ENCODE results near the gene SH2D7. TPM values are rescaled to one million over a fixed set of nuclear protein-coding genes. Genes with fewer than 3 reads are reported as not detected.

The SH2D7 gene
- total RNA-seq, 2 donors from 2014 or later = not detected

DNA sequence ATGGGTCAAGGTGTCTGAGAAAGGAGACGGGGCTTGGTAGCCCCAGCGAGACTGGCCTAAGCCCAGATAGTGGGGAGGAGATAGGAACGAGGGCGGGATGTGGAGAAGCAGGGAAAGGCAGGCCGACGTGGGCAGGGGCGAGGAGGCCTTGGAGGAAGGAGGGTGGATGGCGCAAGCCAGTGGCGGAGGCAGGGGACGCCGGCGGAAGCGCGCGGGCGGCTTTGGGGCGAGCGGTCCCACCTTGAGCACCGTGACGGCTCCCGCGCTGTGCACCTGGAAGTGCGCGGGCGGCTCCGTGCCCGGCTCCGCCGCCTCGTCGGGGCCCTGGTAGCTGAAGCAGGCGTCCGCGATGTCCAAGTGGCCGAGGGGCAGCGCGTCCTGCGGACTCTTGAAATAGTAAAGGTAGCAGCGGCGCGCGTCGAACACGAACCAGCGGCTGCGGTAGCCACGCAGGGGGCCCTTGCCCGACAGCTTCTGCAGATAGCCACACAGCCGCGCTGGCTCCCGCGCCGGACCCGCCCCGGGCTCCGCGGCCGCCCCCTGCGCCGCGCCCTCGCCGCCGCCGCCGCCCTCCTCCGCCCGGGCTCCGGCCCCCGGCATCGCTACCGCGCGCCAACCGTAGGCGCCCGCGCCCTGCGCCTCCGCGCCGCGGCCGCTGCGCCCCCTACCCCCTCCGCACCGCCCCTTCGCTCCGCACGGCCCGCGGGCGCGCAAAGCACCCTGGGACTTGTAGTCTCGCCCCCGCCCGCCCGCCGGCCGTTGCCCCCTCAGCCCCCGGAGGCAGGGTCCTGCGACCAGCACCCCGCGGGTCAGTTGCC is 15.1 kb upstream of the SH2D7 start, which contains the start of gene TBC1D2B:
TBC1D2B (minus strand) TSS at position 659 of the 818 bp plus-strand sequence; CDS start at position 600, 59 bp downstream.
- Mint-ChIP-seq H3K27ac (peak within 1 kb of the TSS; percentile 88), H3K4me1 (peaks cover 36% of the 10 kb centered on the region), H3K36me3 (ENCODE audit: low read depth) (peaks cover 4% of the 10 kb centered on the region), H3K4me3 (peak within 1 kb of the TSS; percentile 100), H3K27me3 (no peaks in the 10 kb centered on the region)
- H3K9me3 ChIP-seq (ENCODE audit: control insufficient read depth, low read length, poor library complexity, severe bottlenecking) = no peaks in the 10 kb centered on the region
- peak; percentile 57 to 73 (median 68) for DNase-seq
- peak; percentile 87 for ATAC-seq

DNA sequence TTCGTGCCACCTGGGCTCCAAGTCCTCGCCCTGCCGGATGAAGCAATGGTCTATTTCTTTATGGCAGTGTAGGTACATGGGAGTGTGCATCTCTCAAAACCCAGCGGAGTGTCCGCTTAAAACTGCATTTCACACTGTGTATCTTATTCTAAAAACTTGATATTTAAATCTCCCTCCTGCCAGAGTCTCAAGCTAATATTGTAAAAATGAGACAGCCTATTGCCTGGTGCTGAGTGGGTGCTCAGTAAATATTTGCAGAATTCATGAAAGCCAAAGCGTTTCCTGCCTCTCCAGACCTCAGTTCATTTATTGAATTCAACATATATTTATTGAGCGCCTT is 14.5 kb upstream of the SH2D7 start:
- peaks cover 31% of the 10 kb centered on the region for H3K4me1 Mint-ChIP-seq
- H3K4me3 Mint-ChIP-seq = peak overlapping the region; percentile 100
- no peaks in the 10 kb centered on the region for H3K9me3 ChIP-seq (ENCODE audit: control insufficient read depth, low read length, poor library complexity, severe bottlenecking)
- ATAC-seq = peak; percentile 22
- H3K27me3 Mint-ChIP-seq = no peaks in the 10 kb centered on the region
- H3K36me3 Mint-ChIP-seq (ENCODE audit: low read depth) = peaks cover 4% of the 10 kb centered on the region
- no peak for DNase-seq
- H3K27ac Mint-ChIP-seq = peak overlapping the region; percentile 88

DNA sequence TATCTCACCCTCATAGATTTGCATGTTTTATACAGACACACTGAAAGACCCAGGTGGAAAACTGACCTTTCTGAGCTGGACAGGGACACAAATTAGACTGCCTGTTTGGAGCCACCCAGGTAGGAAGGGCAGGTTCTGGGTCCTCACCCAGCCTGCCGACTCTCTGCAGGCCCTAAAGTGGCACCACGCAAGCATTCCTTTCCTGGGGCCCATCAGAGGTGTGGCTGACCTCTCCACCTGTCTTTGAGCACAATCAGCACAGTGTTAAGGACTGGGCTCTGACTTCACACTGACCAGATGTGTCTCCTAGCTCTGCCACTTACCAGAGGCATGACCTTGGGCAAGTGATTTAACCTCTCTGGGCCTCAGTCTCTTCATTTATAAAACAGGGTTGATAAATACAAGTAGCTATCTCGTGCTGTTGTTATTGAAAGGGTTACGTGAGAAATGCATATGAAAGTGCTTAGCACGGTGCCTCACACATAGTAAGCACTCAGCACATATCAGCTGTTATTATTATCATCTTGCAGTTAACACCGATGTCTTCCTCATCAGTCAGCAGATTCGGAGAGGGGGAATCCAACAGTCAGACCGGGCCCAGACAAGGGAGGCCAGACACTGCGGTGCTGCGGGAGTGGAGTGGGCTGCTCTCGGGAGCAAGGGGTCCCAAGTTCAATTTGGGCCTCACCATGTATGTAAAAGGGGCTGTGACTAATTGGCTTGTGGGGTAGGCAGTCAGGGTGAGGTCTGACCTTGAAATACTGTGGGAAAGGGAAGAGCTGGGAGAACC is 12.9 kb upstream of the SH2D7 start:
- ATAC-seq (no peak), DNase-seq (no peak)
- peaks cover 21% of the 10 kb centered on the region for H3K4me1 Mint-ChIP-seq
- peaks cover 4% of the 10 kb centered on the region for H3K36me3 Mint-ChIP-seq (ENCODE audit: low read depth)
- no peaks in the 10 kb centered on the region for H3K9me3 ChIP-seq (ENCODE audit: control insufficient read depth, low read length, poor library complexity, severe bottlenecking)
- H3K27me3 Mint-ChIP-seq = no peaks in the 10 kb centered on the region
- H3K27ac Mint-ChIP-seq = peak overlapping the region; percentile 9
- H3K4me3 Mint-ChIP-seq = peak overlapping the region; percentile 2

DNA sequence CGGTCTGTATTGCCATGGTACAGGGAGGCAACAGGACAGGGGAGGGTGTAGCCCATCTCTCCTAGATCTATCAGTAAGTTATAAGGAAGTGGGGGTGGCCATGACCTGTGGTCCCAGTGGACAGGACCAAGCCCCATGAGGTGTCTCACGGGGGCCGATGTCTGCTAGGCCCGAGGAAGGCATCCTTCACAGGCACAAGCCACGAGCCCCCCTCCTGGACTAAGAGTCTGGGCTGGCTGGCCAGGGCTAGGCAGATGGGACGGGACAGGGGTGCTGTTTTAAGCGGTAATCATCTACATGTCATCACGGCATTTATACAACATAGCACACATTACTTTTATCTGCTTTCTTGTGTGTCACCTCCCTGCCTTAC is 12.3 kb upstream of the SH2D7 start:
- Mint-ChIP-seq H3K27ac (peak overlapping the region; percentile 9), H3K36me3 (ENCODE audit: low read depth) (peaks cover 4% of the 10 kb centered on the region), H3K4me1 (peaks cover 17% of the 10 kb centered on the region), H3K4me3 (no peak overlapping the region), H3K27me3 (no peaks in the 10 kb centered on the region)
- no peak for ATAC-seq
- H3K9me3 ChIP-seq (ENCODE audit: control insufficient read depth, low read length, poor library complexity, severe bottlenecking) = no peaks in the 10 kb centered on the region
- no peak for DNase-seq

DNA sequence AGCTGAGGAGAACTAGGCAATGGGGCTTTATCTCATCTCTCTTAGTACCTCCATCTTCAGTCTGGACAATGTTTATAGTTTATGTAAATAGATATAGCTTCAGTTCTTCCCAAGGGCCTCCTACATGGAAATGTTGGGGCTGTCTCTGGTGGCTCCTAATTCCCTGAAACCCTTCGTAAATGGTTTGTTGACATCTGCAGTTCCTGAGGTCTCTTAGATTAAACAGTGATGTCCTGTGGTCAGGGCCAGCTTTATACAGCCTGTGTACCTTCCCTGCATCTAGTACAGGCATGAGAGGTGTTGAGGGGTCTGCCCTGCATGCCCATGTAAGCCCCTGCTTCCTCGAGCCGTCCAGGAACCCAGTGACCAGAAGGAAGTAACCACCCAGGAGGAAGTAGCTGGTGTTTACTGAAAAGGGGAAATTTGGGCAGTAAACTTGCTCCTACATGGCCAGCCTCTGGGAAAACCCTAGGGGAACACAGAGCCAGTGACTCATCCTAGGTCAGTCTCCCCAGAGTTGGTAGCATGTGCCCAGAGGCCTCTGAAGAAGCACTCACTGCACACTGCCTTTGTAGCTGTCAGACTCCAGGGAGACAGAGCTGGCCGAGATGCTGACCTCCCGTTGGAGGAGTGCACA is 10.1 kb upstream of the SH2D7 start:
- Mint-ChIP-seq H3K27me3 (no peaks in the 10 kb centered on the region), H3K4me1 (peaks cover 8% of the 10 kb centered on the region), H3K27ac (no peak overlapping the region), H3K36me3 (ENCODE audit: low read depth) (no peaks in the 10 kb centered on the region), H3K4me3 (no peak overlapping the region)
- ATAC-seq = no peak
- no peaks in the 10 kb centered on the region for H3K9me3 ChIP-seq (ENCODE audit: control insufficient read depth, low read length, poor library complexity, severe bottlenecking)
- no peak for DNase-seq

DNA sequence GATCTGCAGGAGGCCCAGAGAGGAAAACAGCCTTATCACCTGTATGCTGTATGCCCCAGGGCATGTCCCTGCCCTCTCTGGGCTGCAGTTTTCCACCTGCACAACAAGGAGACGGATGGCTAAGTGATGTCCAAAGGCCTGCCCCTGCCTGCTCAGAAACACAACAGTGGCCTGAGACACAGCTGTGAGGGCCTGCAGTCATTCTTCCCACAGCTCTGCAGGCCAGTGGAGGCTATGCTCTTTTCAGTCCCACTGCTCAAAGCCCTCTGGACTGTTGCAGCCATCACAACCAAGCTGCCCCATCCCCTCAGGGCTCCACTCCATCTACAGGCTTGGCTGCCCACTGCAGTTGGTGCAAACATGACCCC is 9.6 kb upstream of the SH2D7 start:
- no peak for DNase-seq
- H3K4me1 Mint-ChIP-seq = peaks cover 8% of the 10 kb centered on the region
- H3K27ac Mint-ChIP-seq = no peak overlapping the region

DNA sequence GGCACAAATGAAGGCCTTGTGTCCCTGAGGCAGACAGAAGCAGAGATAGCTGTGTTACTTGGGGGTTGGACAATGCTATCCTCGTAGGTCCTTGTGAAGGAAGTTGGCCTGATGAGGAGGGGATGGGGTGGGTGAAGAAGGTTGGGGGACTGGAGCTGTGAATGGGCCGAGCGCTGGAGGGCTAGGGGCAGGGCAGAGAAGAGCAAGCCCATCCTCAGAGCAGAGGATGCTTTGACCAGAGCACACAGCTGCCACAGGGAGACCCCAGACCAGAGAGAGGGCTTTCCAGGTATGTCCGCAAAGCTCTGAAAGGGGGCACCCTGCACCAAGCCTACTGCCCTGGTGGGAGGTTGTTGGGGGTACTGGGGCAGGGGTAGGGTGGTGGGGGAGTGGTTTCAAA is 9.2 kb upstream of the SH2D7 start:
- Mint-ChIP-seq H3K27ac (no peak overlapping the region), H3K36me3 (ENCODE audit: low read depth) (no peaks in the 10 kb centered on the region), H3K4me1 (peaks cover 3% of the 10 kb centered on the region), H3K27me3 (no peaks in the 10 kb centered on the region), H3K4me3 (no peak overlapping the region)
- no peak for DNase-seq
- ATAC-seq = no peak
- H3K9me3 ChIP-seq (ENCODE audit: control insufficient read depth, low read length, poor library complexity, severe bottlenecking) = no peaks in the 10 kb centered on the region

More for the DNA sequence above, 9.6 kb upstream of the SH2D7 start:
- Mint-ChIP-seq H3K27me3 (no peaks in the 10 kb centered on the region), H3K4me3 (no peak overlapping the region), H3K36me3 (ENCODE audit: low read depth) (no peaks in the 10 kb centered on the region)
- no peaks in the 10 kb centered on the region for H3K9me3 ChIP-seq (ENCODE audit: control insufficient read depth, low read length, poor library complexity, severe bottlenecking)
- no peak for ATAC-seq

DNA sequence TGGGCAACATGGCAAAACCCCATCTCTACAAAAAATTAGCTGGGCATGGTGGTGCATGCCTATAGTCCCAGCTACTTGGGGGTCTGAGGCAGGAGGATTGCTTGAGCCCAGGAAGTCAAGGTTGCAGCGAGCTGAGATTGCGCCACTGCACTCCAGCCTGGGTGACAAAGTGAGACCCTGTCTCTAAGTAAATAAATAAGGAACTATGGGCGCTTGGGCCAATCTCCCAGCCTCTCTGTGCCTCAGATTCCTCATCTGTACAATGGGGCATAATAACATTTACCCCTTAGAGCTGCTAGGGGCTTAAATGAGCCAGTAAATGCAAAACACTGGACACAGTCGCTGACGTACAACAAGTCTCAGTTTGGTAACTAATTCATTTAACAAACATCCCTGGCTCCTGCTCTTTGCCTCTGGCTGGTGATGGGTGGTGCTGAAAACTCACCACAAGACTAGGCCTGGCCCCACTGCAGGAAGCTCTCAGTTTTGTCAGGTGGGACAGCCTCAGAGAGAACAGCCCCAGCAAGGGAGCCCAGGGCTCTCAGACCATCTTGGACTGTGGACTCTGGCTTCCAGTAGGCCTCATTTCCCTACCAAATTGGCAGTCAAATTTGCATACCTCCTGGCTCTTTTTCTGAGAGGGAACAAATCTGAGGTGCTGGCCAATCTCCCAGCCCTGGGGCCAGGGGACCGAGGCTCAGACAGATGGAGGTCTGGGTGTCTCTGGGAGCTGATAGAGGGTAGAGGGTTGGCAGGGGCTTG is 8.5 kb upstream of the SH2D7 start:
- DNase-seq = no peak
- Mint-ChIP-seq H3K27me3 (no peaks in the 10 kb centered on the region), H3K4me3 (no peak overlapping the region), H3K27ac (no peak overlapping the region), H3K4me1 (peaks cover 2% of the 10 kb centered on the region), H3K36me3 (ENCODE audit: low read depth) (no peaks in the 10 kb centered on the region)
- H3K9me3 ChIP-seq (ENCODE audit: control insufficient read depth, low read length, poor library complexity, severe bottlenecking) = no peaks in the 10 kb centered on the region
- no peak for ATAC-seq

DNA sequence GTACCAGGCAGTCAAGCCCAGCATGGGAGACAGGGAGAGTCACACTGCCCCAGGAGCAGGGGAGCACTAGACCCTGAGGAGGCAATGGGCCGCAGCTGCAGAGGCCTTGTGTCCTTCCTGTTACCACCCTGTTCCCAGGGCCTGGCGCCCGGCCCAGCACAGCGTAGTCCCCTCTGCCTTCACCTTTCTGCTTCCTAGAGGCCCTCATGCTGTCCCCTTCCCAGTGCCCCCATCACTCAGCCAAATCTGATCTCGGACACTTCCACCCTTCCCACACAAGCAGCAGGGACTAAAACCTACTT is 8.0 kb upstream of the SH2D7 start:
- DNase-seq (no peak), ATAC-seq (no peak)
- H3K9me3 ChIP-seq (ENCODE audit: control insufficient read depth, low read length, poor library complexity, severe bottlenecking) = no peaks in the 10 kb centered on the region
- Mint-ChIP-seq H3K36me3 (ENCODE audit: low read depth) (no peaks in the 10 kb centered on the region), H3K27ac (no peak overlapping the region), H3K4me3 (no peak overlapping the region), H3K27me3 (no peaks in the 10 kb centered on the region), H3K4me1 (peaks cover 2% of the 10 kb centered on the region)

DNA sequence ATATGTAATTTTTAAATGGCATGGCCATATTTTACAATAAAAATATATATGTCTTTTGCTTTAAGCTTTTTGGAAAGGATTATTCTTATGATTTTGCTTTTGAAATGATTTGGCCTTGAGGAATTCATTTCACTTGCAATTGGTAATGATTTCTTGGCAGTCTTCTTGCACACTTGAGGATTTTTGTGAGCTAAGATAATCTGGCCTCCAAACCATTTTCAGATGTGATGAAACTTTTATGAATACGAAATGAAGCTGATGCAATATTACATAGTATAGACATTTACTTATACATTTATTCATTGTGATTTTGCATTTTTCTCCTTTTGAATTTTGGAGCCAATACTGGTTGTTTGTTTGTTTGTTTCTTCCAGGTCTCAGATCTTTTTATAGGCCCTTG is 6.4 kb upstream of the SH2D7 start:
- Mint-ChIP-seq H3K27ac (no peak overlapping the region), H3K4me3 (no peak overlapping the region), H3K27me3 (no peaks in the 10 kb centered on the region), H3K36me3 (ENCODE audit: low read depth) (no peaks in the 10 kb centered on the region), H3K4me1 (peaks cover 2% of the 10 kb centered on the region)
- DNase-seq (no peak), ATAC-seq (no peak)
- no peaks in the 10 kb centered on the region for H3K9me3 ChIP-seq (ENCODE audit: control insufficient read depth, low read length, poor library complexity, severe bottlenecking)

DNA sequence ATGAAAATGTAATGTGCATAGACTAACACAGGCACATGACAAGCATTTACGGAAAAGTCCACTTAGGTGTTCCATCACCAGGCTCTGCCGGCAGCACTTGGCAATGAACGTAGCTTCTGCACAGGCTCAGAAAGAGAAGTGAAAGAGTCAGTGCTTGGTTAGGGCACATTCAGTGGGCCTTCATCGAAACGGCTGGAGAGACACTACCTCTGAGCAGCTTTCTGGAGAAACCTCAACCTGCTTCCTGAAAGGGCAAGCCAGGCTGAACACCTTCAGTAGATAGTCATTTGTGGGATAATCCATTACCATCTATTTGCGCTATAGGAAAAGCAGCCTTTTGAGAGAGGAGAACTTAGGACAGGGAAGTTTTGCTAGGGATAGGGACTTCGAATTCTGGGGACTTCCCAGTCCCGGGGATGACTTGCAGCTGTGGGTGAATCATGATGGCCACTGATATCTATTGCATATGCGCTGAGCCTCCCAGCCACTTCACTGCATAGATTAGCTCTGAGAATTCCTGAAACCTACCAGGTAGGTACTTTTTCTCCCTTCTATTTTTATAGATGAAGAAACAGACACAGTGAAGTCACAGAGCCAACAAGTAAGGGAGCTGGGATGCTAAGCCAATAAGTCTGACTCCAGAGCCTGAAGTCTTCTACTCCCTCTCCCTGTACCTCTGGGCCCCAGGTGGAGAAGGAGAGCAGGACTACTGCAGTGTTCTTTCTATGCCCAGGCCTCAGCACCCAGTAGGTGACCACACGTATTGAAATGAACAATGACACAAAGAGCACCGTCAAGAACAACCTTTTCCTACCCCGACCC is 4.2 kb upstream of the SH2D7 start:
- no peak for DNase-seq
- H3K27ac Mint-ChIP-seq = no peak overlapping the region
- H3K27me3 Mint-ChIP-seq = peaks cover 7% of the 10 kb centered on the region

DNA sequence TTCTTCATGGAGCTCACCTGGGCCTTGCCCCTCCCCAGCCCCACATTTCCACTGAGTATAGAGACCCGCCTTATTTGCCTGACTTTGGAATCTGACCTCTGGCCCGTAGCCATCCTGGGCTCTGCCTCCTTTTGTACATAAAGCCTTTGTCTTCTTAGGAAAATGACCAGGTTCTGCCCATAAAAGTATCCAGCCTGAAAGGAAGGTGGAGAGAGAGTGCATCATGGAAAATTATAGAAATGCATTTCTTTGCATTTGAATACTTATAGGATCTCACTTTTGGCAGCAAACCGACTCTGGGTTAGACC is 3.6 kb upstream of the SH2D7 start:
- no peaks in the 10 kb centered on the region for H3K9me3 ChIP-seq (ENCODE audit: control insufficient read depth, low read length, poor library complexity, severe bottlenecking)
- DNase-seq = no peak
- peaks cover 7% of the 10 kb centered on the region for H3K4me1 Mint-ChIP-seq
- no peak overlapping the region for H3K27ac Mint-ChIP-seq
- peaks cover 7% of the 10 kb centered on the region for H3K27me3 Mint-ChIP-seq
- peaks cover 2% of the 10 kb centered on the region for H3K36me3 Mint-ChIP-seq (ENCODE audit: low read depth)
- no peak overlapping the region for H3K4me3 Mint-ChIP-seq
- ATAC-seq = no peak

More for the DNA sequence above, 4.2 kb upstream of the SH2D7 start:
- Mint-ChIP-seq H3K4me1 (peaks cover 7% of the 10 kb centered on the region), H3K36me3 (ENCODE audit: low read depth) (peaks cover 2% of the 10 kb centered on the region), H3K4me3 (peak overlapping the region; percentile 25)
- ATAC-seq = no peak
- H3K9me3 ChIP-seq (ENCODE audit: control insufficient read depth, low read length, poor library complexity, severe bottlenecking) = no peaks in the 10 kb centered on the region
